Neural cell (in vitro differentiated cells): ENCODE results near the gene C16orf96.

Experiments
- CTCF ChIP-seq: fragments of 450-650 bp; IDR thresholded peaks from 2 replicates; pipeline ENCODE4 v1.5.1; 2014; ENCODE audit warnings: antibody characterized with exemption, mild to moderate bottlenecking, moderate library complexity; ENCODE audit not compliant: poor library complexity, severe bottlenecking
- EP300 ChIP-seq: fragments of 450-650 bp; conservative IDR thresholded peaks from 2 replicates; pipeline ENCODE4 v1.6.1; 2014; ENCODE audit warnings: antibody characterized with exemption, mild to moderate bottlenecking, moderate library complexity; ENCODE audit not compliant: poor library complexity, severe bottlenecking
- EZH2 ChIP-seq: fragments of 200-600, 300-800 bp; shearing (Covaris generic), sonication (generic); IDR thresholded peaks from 2 replicates; pipeline ENCODE4 v1.6.1; 2014; ENCODE audit warnings: antibody characterized with exemption, low read length, borderline replicate concordance, mild to moderate bottlenecking; ENCODE audit not compliant: insufficient read depth, poor library complexity, severe bottlenecking
- POLR2AphosphoS5 ChIP-seq: IDR thresholded peaks from 2 replicates; pipeline ENCODE4 v1.6.1; 2012
- RAD21 ChIP-seq: fragments of 450-650 bp; conservative IDR thresholded peaks from 2 replicates; pipeline ENCODE4 v1.6.1; 2014; ENCODE audit warnings: antibody characterized with exemption, mild to moderate bottlenecking, moderate library complexity
- REST ChIP-seq: IDR thresholded peaks from 2 replicates; pipeline ENCODE4 v1.6.1; 2012; ENCODE audit warnings: borderline replicate concordance
- TAF1 ChIP-seq: IDR thresholded peaks from 2 replicates; pipeline ENCODE4 v1.6.1; 2012; ENCODE audit warnings: low read depth

- TF ChIP-seq EP300 (no peak), TAF1 (no peak), CTCF (no peak), EZH2 (no peak), REST (no peak), POLR2AphosphoS5 (no peak), RAD21 (no peak)
These were observed 19.0 kb downstream of the C16orf96 start for GRCh38 chr16:4574919-4575705.
